ENCODE results near the gene PLSCR2. TPM values are rescaled to one million over a fixed set of nuclear protein-coding genes. Genes with fewer than 3 reads are reported as not detected.
"Not testable (repeated sequence)": the region's sequence is repeated elsewhere in the genome, so short reads cannot be mapped to it uniquely, and the experiment has no call there.

The PLSCR2 gene
- total RNA-seq, 1 donor from 2014 or later = not detected

DNA sequence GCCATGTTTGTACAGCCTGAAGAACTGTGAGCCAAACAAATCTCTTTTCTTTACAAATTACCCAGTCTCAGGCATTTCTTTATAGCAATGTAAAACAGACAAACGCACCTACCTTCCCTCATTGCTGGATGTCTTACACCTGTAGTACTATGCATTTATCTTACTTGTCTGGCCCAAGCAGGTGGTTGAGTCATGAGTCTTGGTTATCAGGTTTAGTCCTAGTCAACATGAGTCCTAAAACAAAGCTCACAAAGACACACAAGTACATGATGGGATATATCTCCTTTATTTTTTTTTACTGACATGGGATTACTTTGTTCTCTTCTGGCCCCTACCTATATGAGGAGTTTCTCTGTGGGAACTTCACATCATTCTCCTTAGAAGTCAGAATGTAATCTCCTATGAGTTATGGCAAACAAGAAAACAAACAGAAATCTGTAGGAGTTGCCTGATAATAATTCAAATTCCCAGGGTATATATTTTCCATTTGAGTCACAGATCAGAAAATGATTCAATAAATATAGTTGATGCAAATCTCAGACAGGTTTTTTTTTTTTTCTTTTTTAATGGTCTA is 33.6 kb upstream of the PLSCR2 start:
- H3K27ac ChIP-seq (ENCODE audit: low read depth, low read length) = no peak overlapping the region
- H3K36me3 ChIP-seq (ENCODE audit: control insufficient read depth in 3 of 3, insufficient read depth in 3 of 3, low read length in 3 of 3) = no peaks in the 10 kb centered on the region
- no peaks in the 10 kb centered on the region for H3K9me3 ChIP-seq (ENCODE audit: control insufficient read depth in 3 of 3, low read length in 3 of 3)
- no peaks in the 10 kb centered on the region for H3K4me1 ChIP-seq (ENCODE audit: control insufficient read depth in 3 of 3, insufficient read depth in 3 of 3, low read length in 3 of 3)
- H3K4me3 ChIP-seq (ENCODE audit: low read length in 3 of 3) = no peak overlapping the region
- H3K9ac ChIP-seq (ENCODE audit: low read depth in 1 of 3, low read length in 3 of 3) = no peak overlapping the region
- H3K27me3 ChIP-seq (ENCODE audit: control insufficient read depth in 3 of 3, insufficient read depth in 3 of 3, low read length in 3 of 3) = no peaks in the 10 kb centered on the region

- Histone ChIP-seq H3K27ac (ENCODE audit: low read depth, low read length) (no peak overlapping the region), H3K9ac (ENCODE audit: low read depth in 1 of 3, low read length in 3 of 3) (no peak overlapping the region), H3K4me3 (ENCODE audit: low read length in 3 of 3) (no peak overlapping the region), H3K4me1 (ENCODE audit: control insufficient read depth in 3 of 3, insufficient read depth in 3 of 3, low read length in 3 of 3) (no peaks in the 10 kb centered on the region), H3K36me3 (ENCODE audit: control insufficient read depth in 3 of 3, insufficient read depth in 3 of 3, low read length in 3 of 3) (no peaks in the 10 kb centered on the region), H3K27me3 (ENCODE audit: control insufficient read depth in 3 of 3, insufficient read depth in 3 of 3, low read length in 3 of 3) (no peaks in the 10 kb centered on the region), H3K9me3 (ENCODE audit: control insufficient read depth in 3 of 3, low read length in 3 of 3) (no peaks in the 10 kb centered on the region)
These were observed 32.4 kb upstream of the PLSCR2 start for GRCh38 chr3:146501752-146502151.

- Histone ChIP-seq H3K4me3 (ENCODE audit: low read length in 3 of 3) (no peak overlapping the region), H3K36me3 (ENCODE audit: control insufficient read depth in 3 of 3, insufficient read depth in 3 of 3, low read length in 3 of 3) (no peaks in the 10 kb centered on the region), H3K27ac (ENCODE audit: low read depth, low read length) (no peak overlapping the region), H3K4me1 (ENCODE audit: control insufficient read depth in 3 of 3, insufficient read depth in 3 of 3, low read length in 3 of 3) (no peaks in the 10 kb centered on the region), H3K9me3 (ENCODE audit: control insufficient read depth in 3 of 3, low read length in 3 of 3) (no peaks in the 10 kb centered on the region), H3K9ac (ENCODE audit: low read depth in 1 of 3, low read length in 3 of 3) (no peak overlapping the region), H3K27me3 (ENCODE audit: control insufficient read depth in 3 of 3, insufficient read depth in 3 of 3, low read length in 3 of 3) (no peaks in the 10 kb centered on the region)
These were observed 30.3 kb upstream of the PLSCR2 start for GRCh38 chr3:146499701-146500100.

DNA sequence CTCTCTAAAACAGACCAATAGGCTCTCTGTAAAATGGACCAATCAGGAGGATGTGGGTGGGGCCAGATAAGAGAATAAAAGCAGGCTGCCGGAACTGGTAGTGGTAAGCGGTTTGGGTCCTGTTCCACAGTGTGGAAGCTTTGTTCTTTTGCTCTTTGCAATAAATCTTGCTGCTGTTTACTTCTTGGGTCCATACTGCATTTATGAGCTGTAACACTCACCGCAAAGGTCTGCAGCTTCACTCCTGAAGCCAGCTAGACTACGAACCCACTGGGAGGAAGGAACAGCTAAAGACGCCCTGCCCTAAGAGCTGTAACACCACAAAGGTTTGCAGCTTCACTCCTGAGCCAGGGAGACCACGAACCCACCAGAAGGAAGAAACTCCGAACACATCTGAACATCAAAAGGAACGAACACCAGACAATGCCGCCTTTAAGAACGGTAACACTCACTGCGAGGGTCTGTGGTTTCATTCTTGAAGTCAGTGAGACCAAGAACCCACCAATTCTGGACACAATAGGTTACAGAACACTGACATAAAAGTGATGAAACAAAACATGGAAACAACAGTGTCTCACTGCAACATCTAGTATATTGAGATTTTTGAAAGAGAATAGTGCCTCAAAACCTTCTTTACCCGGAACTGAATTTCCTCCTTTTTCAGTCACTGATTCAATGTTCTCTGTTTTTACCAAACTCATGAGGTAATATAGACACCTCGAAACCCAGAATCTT is 28.8 kb upstream of the PLSCR2 start:
- no peaks in the 10 kb centered on the region for H3K4me1 ChIP-seq (ENCODE audit: control insufficient read depth in 3 of 3, insufficient read depth in 3 of 3, low read length in 3 of 3)
- H3K9ac ChIP-seq (ENCODE audit: low read depth in 1 of 3, low read length in 3 of 3) = no peak overlapping the region
- H3K9me3 ChIP-seq (ENCODE audit: control insufficient read depth in 3 of 3, low read length in 3 of 3) = no peaks in the 10 kb centered on the region
- H3K27ac ChIP-seq (ENCODE audit: low read depth, low read length) = no peak overlapping the region
- H3K36me3 ChIP-seq (ENCODE audit: control insufficient read depth in 3 of 3, insufficient read depth in 3 of 3, low read length in 3 of 3) = no peaks in the 10 kb centered on the region
- H3K4me3 ChIP-seq (ENCODE audit: low read length in 3 of 3) = no peak overlapping the region
- H3K27me3 ChIP-seq (ENCODE audit: control insufficient read depth in 3 of 3, insufficient read depth in 3 of 3, low read length in 3 of 3) = no peaks in the 10 kb centered on the region

DNA sequence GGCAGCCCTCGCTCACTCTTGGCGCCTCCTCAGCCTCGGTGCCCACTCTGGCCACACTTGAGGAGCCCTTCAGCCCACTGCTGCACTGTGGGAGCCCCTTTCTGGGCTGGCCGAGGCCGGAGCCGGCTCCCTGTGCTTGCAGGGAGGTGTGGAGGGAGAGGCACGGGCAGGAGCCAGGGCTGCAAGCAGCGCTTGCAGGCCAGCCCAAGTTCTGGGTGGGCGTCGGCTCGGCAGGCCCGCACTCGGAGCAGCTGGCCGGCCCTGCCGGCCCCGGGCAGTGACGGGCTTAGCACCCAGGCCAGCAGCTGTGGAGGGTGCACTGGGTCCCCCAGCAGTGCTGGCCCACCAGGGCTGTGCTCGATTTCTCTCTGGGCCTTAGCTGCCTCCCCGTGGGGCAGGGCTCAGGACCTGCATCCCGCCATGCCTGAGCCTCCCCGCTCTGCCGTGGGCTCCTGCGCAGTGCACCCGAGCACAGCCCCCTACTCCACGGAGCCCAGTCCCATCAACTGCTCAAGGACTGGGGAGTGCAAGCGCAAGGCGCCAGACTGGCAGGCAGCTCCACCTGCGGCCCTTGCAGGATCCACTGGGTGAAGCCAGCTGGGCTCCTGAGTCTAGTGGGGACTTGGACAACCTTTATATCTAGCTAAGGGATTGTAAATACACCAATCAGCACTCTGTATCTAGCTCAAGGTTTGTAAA is 27.9 kb upstream of the PLSCR2 start:
- H3K9ac ChIP-seq (ENCODE audit: low read depth in 1 of 3, low read length in 3 of 3); H3K27ac ChIP-seq (ENCODE audit: low read depth, low read length); H3K9me3 ChIP-seq (ENCODE audit: control insufficient read depth in 3 of 3, low read length in 3 of 3); H3K4me3 ChIP-seq (ENCODE audit: low read length in 3 of 3); H3K4me1 ChIP-seq (ENCODE audit: control insufficient read depth in 3 of 3, insufficient read depth in 3 of 3, low read length in 3 of 3); H3K27me3 ChIP-seq (ENCODE audit: control insufficient read depth in 3 of 3, insufficient read depth in 3 of 3, low read length in 3 of 3); H3K36me3 ChIP-seq (ENCODE audit: control insufficient read depth in 3 of 3, insufficient read depth in 3 of 3, low read length in 3 of 3): not testable (repeated sequence)

DNA sequence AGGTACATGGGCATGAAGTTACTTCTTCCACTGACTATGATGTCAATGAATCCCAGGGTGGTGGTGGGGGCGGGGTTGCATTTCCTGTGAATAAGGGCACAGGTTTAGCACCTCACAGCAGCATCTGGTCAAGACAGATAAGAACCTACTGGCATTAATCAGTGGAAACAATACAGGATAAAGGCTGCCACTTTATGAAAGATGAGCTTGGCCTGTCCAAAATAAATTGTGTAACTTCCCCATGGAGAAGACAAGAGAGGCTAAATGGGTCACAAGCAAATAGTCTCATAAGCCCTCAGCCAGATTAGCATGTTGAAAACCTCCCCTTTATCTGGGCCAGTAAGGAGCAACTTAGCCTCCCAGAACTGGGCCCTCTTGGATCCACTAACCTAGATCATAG is 27.4 kb upstream of the PLSCR2 start:
- Histone ChIP-seq H3K27ac (ENCODE audit: low read depth, low read length) (no peak overlapping the region), H3K27me3 (ENCODE audit: control insufficient read depth in 3 of 3, insufficient read depth in 3 of 3, low read length in 3 of 3) (no peaks in the 10 kb centered on the region), H3K4me1 (ENCODE audit: control insufficient read depth in 3 of 3, insufficient read depth in 3 of 3, low read length in 3 of 3) (no peaks in the 10 kb centered on the region), H3K9ac (ENCODE audit: low read depth in 1 of 3, low read length in 3 of 3) (no peak overlapping the region), H3K36me3 (ENCODE audit: control insufficient read depth in 3 of 3, insufficient read depth in 3 of 3, low read length in 3 of 3) (no peaks in the 10 kb centered on the region), H3K9me3 (ENCODE audit: control insufficient read depth in 3 of 3, low read length in 3 of 3) (no peaks in the 10 kb centered on the region), H3K4me3 (ENCODE audit: low read length in 3 of 3) (no peak overlapping the region)

DNA sequence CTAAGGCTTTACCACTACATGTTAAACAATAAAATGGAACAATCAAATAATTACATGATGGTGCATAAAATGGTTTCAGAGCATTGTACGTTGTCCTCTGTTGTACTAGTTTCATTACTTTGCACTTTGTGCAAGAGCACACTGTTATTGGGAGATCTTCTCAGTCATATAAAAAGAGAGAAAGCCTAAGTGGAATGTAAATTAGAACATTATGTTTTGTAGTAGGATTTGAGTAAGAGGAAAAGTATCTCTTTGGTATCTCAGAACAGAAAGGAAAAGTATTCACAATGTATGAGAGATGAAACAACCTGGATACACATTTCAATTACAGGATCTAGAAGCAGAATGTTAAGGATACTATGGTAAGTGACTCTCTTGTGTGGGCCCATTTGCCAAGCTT is 26.9 kb upstream of the PLSCR2 start:
- Histone ChIP-seq H3K9ac (ENCODE audit: low read depth in 1 of 3, low read length in 3 of 3) (no peak overlapping the region), H3K36me3 (ENCODE audit: control insufficient read depth in 3 of 3, insufficient read depth in 3 of 3, low read length in 3 of 3) (no peaks in the 10 kb centered on the region), H3K27ac (ENCODE audit: low read depth, low read length) (no peak overlapping the region), H3K4me1 (ENCODE audit: control insufficient read depth in 3 of 3, insufficient read depth in 3 of 3, low read length in 3 of 3) (no peaks in the 10 kb centered on the region), H3K9me3 (ENCODE audit: control insufficient read depth in 3 of 3, low read length in 3 of 3) (no peaks in the 10 kb centered on the region), H3K4me3 (ENCODE audit: low read length in 3 of 3) (no peak overlapping the region), H3K27me3 (ENCODE audit: control insufficient read depth in 3 of 3, insufficient read depth in 3 of 3, low read length in 3 of 3) (no peaks in the 10 kb centered on the region)

DNA sequence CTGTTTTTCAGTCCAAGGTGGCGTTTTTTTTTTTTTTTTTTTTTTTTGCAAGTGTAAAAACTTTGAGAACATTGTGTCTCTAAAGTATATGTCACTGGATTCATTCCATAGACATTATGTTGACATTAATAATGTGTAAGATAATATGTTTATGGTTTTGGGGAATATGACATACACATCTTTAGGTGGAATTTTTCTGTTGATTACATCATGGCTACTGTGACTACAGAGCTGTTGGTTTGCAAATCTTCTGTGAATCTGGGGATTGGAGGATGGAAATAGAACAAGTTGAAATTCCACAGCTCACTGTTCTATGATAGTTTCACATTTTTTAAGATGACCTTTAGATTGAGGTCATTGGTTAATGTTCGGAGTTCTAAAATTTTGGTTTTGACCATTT is 24.4 kb upstream of the PLSCR2 start:
- Histone ChIP-seq H3K4me3 (ENCODE audit: low read length in 3 of 3) (no peak overlapping the region), H3K27ac (ENCODE audit: low read depth, low read length) (no peak overlapping the region), H3K9ac (ENCODE audit: low read depth in 1 of 3, low read length in 3 of 3) (no peak overlapping the region), H3K4me1 (ENCODE audit: control insufficient read depth in 3 of 3, insufficient read depth in 3 of 3, low read length in 3 of 3) (no peaks in the 10 kb centered on the region), H3K27me3 (ENCODE audit: control insufficient read depth in 3 of 3, insufficient read depth in 3 of 3, low read length in 3 of 3) (no peaks in the 10 kb centered on the region), H3K36me3 (ENCODE audit: control insufficient read depth in 3 of 3, insufficient read depth in 3 of 3, low read length in 3 of 3) (no peaks in the 10 kb centered on the region), H3K9me3 (ENCODE audit: control insufficient read depth in 3 of 3, low read length in 3 of 3) (no peaks in the 10 kb centered on the region)

- H3K36me3 ChIP-seq (ENCODE audit: control insufficient read depth in 3 of 3, insufficient read depth in 3 of 3, low read length in 3 of 3) = no peaks in the 10 kb centered on the region
- H3K27me3 ChIP-seq (ENCODE audit: control insufficient read depth in 3 of 3, insufficient read depth in 3 of 3, low read length in 3 of 3) = no peaks in the 10 kb centered on the region
- no peak overlapping the region for H3K27ac ChIP-seq (ENCODE audit: low read depth, low read length)
- H3K9me3 ChIP-seq (ENCODE audit: control insufficient read depth in 3 of 3, low read length in 3 of 3) = no peaks in the 10 kb centered on the region
- no peaks in the 10 kb centered on the region for H3K4me1 ChIP-seq (ENCODE audit: control insufficient read depth in 3 of 3, insufficient read depth in 3 of 3, low read length in 3 of 3)
- no peak overlapping the region for H3K9ac ChIP-seq (ENCODE audit: low read depth in 1 of 3, low read length in 3 of 3)
- H3K4me3 ChIP-seq (ENCODE audit: low read length in 3 of 3) = no peak overlapping the region
These were observed 23.9 kb upstream of the PLSCR2 start for GRCh38 chr3:146493221-146493620.

GRCh38 chr3:146491303-146491702 is 21.9 kb upstream of the PLSCR2 start:
- Histone ChIP-seq H3K4me1 (ENCODE audit: control insufficient read depth in 3 of 3, insufficient read depth in 3 of 3, low read length in 3 of 3) (no peaks in the 10 kb centered on the region), H3K4me3 (ENCODE audit: low read length in 3 of 3) (no peak overlapping the region), H3K36me3 (ENCODE audit: control insufficient read depth in 3 of 3, insufficient read depth in 3 of 3, low read length in 3 of 3) (no peaks in the 10 kb centered on the region), H3K27ac (ENCODE audit: low read depth, low read length) (no peak overlapping the region), H3K27me3 (ENCODE audit: control insufficient read depth in 3 of 3, insufficient read depth in 3 of 3, low read length in 3 of 3) (no peaks in the 10 kb centered on the region), H3K9me3 (ENCODE audit: control insufficient read depth in 3 of 3, low read length in 3 of 3) (no peaks in the 10 kb centered on the region), H3K9ac (ENCODE audit: low read depth in 1 of 3, low read length in 3 of 3) (no peak overlapping the region)

Measured in skeletal muscle tissue (tissue), 4 donors.